ENCODE measurements around the gene DAPK1.

DAPK1 gene

GRCh38 chr9:87657190-87657589 lies 159.5 kb downstream of the DAPK1 start:
- Histone ChIP-seq H3K4me1 (ENCODE audit: control insufficient read depth, insufficient read depth, low read length) (peaks cover 3% of the 10 kb centered on the region; the same call in 1 of the 2 replicates), H3K27ac (ENCODE audit: extremely low read depth, low read depth, low read length) (no peak overlapping the region), H3K36me3 (ENCODE audit: control insufficient read depth in 2 of 2, insufficient read depth in 1 of 2, low read length in 2 of 2) (peaks cover 0 to 36% of the 10 kb centered on the region in 2 experiments; a peak in 1 of 3 replicates), H3K4me3 (ENCODE audit: low read depth, low read length) (no peak overlapping the region), H3K9me3 (ENCODE audit: control insufficient read depth, insufficient read depth, low read depth, low read length) (no peaks in the 10 kb centered on the region)
- POLR2A ChIA-PET = no interaction called here
- CTCF ChIA-PET = interaction anchor here (0.5 to 1.3 kb wide), 3 partner anchors 11 to 320 kb away, joined by 3 to 5 read pairs (median 4); no protein-coding TSS in a partner anchor
- TF ChIP-seq ZNF629 (tag by site-specific recombination; IDR thresholded peaks at IDR 0.05) (peak; percentile 54), GLIS1 (tag by site-specific recombination; IDR thresholded peaks at IDR 0.05) (0 out of 2 replicates have a peak, but pooled peaks have one; percentile 6), ATF2 (tag by site-specific recombination; IDR thresholded peaks at IDR 0.05; ENCODE audit: low read depth) (peak; percentile 66), PRDM10 (tag by site-specific recombination; IDR thresholded peaks at IDR 0.05) (peak; percentile 50; the same call in 1 of the 2 replicates), ZBTB21 (tag by site-specific recombination; IDR thresholded peaks at IDR 0.05) (0 out of 2 replicates have a peak, but pooled peaks have one; percentile 34), ZSCAN4 (tag by site-specific recombination; IDR thresholded peaks at IDR 0.05) (no peak)

- ChIA-PET CTCF (interaction anchor here (0.6 to 1.0 kb wide), 2 partner anchors 9 to 315 kb away, joined by 3 to 5 read pairs; no protein-coding TSS in a partner anchor), POLR2A (no interaction called here)
- Histone ChIP-seq H3K4me3 (ENCODE audit: low read depth, low read length) (no peak overlapping the region), H3K9me3 (ENCODE audit: control insufficient read depth, insufficient read depth, low read depth, low read length) (no peaks in the 10 kb centered on the region), H3K36me3 (ENCODE audit: control insufficient read depth in 2 of 2, insufficient read depth in 1 of 2, low read length in 2 of 2) (peaks cover 0 to 36% of the 10 kb centered on the region in 2 experiments; a peak in 1 of 3 replicates), H3K4me1 (ENCODE audit: control insufficient read depth, insufficient read depth, low read length) (peaks cover 3% of the 10 kb centered on the region; the same call in 1 of the 2 replicates), H3K27ac (ENCODE audit: extremely low read depth, low read depth, low read length) (no peak overlapping the region)
- TF ChIP-seq ZNF366 (tag by site-specific recombination; conservative IDR thresholded peaks at IDR 0.05) (no peak), ZNF510 (tag by site-specific recombination; IDR thresholded peaks at IDR 0.05; ENCODE audit: insufficient replicate concordance) (no peak), ZFP69B (tag by site-specific recombination; IDR thresholded peaks at IDR 0.05) (no peak), KLF9 (tag by site-specific recombination; IDR thresholded peaks at IDR 0.05; ENCODE audit: low read depth) (no peak), ZNF549 (tag by site-specific recombination; IDR thresholded peaks at IDR 0.05) (no peak), ZFP41 (tag by site-specific recombination; IDR thresholded peaks at IDR 0.05; ENCODE audit: borderline replicate concordance) (no peak), ZNF830 (tag by site-specific recombination; IDR thresholded peaks at IDR 0.05; ENCODE audit: low read depth) (no peak), ZNF214 (tag by site-specific recombination; IDR thresholded peaks at IDR 0.05; ENCODE audit: borderline replicate concordance) (no peak), ZNF362 (tag by site-specific recombination; IDR thresholded peaks at IDR 0.05) (no peak), GLIS1 (tag by site-specific recombination; IDR thresholded peaks at IDR 0.05) (no peak), ATF2 (tag by site-specific recombination; IDR thresholded peaks at IDR 0.05; ENCODE audit: low read depth) (no peak), SALL2 (tag by site-specific recombination; IDR thresholded peaks at IDR 0.05; ENCODE audit: borderline replicate concordance) (no peak), REPIN1 (tag by site-specific recombination; IDR thresholded peaks at IDR 0.05; ENCODE audit: low read depth) (no peak), ZNF174 (tag by site-specific recombination; IDR thresholded peaks at IDR 0.05) (no peak), ZNF623 (tag by site-specific recombination; IDR thresholded peaks at IDR 0.05) (no peak), ZBTB44 (tag by site-specific recombination; IDR thresholded peaks at IDR 0.05) (no peak), ZNF23 (tag by site-specific recombination; IDR thresholded peaks at IDR 0.05; ENCODE audit: borderline replicate concordance) (no peak), ZBTB20 (tag by site-specific recombination; IDR thresholded peaks at IDR 0.05) (no peak), SP7 (tag by site-specific recombination; IDR thresholded peaks at IDR 0.05) (no peak)
Measured at GRCh38 chr9:87657893-87658292, 160.2 kb downstream of the DAPK1 start.
